ENCODE results near the gene IL1RAPL1.
A peak's percentile ranks its signal among the peaks of the same experiment; 100 is the strongest.

The IL1RAPL1 gene

DNA sequence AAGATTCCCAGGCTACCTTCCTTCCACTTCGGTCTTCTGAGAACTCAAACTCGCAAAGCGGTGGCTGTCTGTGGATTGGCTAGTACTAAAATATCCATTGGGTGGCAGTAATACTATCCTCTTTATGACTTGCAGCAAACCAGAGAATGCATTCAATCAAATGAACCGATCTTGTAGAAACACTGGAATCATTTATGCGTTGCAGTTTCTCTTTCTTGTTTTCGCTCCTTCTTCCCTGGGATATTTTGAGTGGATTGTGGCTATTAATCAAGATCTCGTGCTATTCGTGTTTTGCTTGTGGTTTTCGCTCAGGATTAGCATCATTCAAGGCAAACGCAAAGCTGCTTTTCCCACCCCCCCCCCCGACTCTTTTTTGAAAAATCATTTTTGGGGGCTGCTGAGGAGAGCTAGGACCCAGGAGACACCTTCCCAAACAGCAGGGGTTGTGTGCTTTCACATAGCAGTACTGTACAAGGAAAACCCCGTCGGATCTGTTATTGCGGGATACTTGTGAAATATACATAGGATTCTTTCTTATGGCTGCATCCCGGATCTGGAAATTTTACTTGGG lies at the start of gene IL1RAPL1:
TSS of gene IL1RAPL1 (plus strand) at position 466 of the 571 bp plus-strand sequence.
- DNase-seq, result peak; percentile 79

DNA sequence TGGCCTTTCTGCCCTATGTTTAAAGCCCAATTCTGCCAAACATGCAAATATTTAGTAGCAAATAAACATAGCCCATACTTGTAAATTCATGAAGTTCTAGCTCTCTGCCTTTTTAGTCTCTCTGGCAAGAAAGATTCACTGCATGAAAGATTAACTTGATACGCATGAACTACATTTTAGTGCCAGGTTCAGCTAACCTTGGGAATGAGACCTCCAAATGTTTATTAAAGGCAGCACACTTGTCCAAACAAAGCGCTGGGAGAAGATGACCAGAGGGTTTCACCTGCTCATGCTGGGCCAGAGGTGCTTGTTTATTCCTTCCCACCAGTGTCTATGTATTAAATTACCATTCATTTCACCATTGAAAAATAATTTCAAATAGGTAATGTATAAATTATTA lies 44.5 kb upstream of the IL1RAPL1 start:
- no peak for DNase-seq

DNA sequence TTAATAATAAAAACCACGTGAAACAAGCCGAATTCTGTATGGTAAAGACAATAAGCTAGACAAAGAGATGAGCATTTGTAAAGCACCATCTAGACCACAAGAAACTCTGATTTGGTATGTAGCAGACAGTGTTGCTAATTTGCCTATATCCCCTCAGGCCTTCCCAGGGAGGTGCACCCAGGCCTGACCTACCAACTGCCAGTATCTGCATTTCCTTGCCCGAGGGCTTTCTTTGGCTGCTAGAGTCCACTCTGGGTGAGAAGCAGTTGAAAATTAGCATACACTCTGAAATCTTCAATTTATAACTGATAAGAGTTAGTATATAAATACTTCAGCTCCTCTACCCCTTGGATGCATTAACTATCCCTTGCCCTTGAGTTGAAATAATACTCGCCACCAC lies 37.4 kb upstream of the IL1RAPL1 start:
- no peak for DNase-seq

DNA sequence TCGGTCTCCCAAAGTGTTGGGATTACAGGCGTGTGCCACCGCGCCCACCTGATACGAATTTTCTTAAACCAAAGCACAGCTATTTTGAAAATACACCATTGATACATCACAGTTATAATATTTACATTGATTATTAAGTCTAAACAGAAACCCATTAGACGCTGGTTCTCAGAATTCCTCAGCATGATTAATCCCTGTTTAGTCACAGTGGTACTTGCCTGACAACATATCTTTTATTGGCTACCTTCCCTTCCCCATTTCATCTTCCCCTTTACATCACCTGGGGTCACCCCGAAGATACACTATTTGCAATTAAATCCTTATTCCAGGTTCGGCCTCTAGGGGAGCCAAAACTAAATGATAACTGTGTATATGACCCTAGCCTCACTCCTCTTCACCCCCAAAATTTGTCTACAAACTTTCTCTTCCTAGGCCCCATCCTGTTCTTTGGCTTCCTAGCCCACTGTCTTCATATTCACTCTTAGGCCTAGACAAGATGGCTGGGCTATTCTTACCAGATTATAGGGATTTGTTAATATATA lies 36.8 kb upstream of the IL1RAPL1 start:
- no peak for DNase-seq

DNA sequence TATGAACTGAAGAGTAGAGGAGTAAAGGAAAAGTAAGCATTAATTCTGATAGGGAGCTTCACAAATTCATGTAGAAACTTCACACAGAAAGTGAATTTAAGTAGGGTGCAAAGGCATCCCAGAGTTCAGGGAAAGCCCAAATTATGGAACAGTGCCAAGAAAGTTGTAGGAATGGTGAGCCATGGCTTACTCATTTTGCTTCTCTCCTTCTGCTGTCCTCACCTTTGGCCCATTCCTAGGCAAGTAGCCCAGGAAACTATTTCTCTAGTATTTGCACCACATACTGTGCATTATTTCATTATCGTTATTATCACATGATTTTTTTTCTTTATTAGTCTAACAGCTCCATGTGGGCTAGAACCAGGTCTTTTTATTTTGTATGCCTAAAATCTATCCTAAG lies 34.9 kb upstream of the IL1RAPL1 start:
- no peak for DNase-seq

DNA sequence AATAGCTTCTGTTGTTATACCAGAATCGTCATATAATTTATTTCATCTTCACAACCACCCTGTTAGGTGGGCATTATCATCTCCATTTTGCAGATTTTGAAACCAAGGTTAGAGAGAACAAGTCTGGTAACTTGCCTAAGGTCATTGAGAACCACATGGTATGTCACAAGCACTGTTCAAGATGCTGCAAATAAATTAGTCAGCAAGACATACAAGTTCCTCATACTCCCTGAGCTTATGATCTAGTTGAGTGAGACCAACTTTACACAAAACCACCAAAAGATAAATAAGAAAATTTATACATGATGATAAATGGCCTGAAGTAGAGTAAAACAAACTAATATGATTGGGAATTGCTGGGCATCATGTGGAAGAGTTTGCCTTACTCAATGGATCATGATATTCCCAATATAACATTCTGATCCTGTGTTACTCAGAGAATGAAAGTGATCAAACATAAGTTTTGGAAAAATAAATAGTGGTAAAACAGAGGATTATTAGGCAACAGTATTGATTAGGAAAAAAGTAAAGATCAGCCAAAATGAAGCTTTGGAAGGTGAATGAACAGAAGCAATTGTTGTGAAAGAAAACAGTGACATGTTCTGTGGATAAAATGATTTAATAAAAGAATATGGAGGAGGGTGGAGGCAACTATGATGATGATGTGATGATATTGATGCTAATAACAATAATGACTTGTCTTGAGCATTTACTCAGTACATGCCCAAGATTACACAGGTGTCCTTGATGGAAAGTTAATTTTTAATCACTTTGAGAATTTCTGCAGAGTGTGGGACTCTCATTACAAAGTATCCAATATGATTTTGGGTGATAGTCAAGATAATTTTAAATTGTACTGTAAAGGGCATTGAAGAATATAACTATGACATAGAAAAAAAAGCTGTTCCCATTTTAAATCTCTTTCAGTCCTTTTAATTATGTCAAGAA lies 34.1 kb upstream of the IL1RAPL1 start:
- DNase-seq, result no peak

DNA sequence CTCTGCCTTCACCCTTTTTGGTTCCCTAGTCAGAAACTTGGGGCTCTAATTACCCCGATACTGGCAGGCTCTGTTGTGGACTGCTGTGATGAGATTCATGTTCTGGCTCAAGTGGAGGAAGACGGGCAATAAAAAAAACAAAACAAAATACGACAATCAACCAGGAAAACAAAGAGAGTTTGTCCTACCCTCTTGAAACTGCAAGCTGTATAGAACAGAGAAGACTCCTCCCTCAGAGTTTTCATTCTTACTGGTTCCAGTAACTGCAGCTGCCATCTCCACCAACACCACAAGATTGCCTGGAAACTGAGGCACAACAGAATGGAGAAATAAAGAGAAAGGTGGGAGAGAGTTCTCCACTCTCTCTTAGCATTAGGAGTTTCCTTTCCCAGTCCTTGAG lies 11.1 kb upstream of the IL1RAPL1 start:
- DNase-seq, result no peak

DNA sequence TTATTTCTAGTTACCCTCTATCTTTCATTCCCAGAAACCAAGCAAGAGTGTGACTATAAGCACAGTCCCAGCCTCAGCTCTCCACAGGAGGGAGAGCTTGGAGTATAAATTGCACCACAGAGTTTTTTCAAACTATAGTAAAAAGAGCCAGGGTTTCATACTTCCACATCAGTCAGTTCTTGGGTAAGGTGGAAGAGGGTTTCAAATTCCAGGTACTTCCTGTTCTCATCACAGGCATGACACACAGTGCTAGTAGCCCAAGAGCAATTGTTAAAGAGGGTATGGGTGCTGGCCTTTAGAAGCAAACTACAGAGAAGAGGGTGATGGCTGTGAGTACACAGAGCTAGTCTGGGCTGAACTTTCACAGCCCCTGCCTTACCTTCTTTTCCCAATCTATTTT lies 5.7 kb upstream of the IL1RAPL1 start:
- no peak for DNase-seq

DNA sequence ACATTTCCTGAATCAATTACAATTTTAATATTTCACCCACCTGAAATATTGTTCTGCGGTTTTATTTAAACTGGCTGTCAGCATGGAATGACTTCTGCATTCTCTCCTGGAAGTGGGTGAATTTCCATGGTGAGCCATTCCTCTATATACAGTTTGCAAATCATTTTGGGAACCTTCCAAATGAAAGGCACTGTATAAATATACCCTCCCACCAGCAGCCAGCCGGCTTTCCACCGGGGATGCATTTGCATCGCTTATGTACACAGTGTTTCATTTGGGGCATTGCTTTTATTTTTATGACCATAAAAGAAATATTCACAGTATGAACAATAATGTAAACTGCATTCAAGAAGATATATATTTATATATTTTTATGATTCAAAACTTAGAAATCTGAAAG lies 4.7 kb upstream of the IL1RAPL1 start:
- DNase-seq, result no peak

DNA sequence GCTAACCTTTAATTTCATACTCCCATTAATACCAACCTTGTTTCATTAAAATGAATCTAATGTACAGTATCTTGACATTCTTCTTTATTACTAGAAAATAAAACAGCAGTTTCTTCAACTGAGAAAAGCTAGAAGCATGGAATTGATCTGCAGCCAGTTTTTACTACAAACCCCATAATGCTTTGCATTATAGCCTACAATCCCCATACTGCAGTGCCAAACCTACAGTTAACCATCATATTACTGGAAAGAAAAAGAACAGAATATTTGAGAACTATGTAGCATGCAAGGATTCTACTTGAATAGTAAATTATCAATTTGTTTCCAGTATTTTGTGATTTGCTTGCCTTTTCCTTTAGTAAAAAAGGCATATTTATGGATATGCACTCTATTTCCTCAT lies 3.2 kb upstream of the IL1RAPL1 start:
- no peak for DNase-seq

DNA sequence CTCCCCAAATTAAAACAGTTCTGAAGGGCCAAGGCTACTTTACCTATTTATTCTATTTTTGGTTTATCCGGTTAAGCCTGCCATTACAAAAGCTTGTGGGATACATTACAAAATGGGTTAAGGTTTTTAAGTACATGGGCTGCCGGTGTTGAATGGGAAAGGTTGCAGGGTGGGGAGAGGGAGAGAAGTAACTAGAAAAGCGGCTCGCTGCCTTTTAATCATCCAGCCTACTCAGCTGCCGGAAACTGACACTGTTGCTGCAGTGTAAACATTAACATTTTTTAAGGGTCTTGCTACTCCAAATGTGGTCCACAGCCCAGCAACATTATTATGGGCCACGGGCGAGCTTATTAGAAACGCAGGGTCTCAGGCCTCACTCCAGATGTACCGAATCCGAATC lies 1.5 kb upstream of the IL1RAPL1 start:
- no peak for DNase-seq

DNA sequence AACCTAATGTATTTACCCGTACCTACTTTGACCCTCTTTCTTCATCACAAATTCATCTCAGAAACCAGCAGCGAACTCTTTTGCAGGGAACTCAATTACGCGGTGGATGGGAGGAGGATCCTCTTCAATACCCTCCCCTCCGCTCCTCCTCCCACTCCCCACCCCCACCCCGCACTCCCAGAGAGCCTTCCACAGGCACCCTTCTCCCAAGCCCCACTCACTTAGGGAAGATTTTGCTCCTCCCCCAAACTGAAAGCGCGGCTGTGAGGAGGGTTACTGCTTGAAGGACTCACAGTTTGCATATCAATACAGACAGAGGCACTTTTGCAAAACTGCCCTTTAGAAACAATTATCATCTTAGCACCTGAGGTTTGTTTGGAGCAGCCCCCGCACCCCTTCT lies 960 bp upstream of the IL1RAPL1 start:
- no peak for DNase-seq

DNA sequence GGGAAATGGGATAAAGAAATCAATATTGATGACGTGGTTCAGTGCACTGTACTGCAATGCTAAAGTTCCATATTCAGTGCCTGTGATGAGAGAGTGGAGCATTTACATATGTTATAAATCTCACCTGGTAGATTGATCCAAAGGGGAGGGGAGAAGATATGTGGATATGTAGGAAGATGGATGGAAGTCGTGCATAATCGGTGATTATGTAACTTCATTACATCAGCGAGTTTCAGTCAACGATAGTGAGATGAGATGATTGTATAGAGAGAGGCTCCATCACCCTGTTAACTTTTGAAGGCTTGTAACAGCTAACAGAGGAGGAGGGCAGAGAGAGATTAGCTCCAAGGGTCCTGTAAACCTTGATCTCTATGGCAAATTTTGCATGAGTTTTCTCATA lies 1.8 kb downstream of the IL1RAPL1 start:
- no peak for DNase-seq

DNA sequence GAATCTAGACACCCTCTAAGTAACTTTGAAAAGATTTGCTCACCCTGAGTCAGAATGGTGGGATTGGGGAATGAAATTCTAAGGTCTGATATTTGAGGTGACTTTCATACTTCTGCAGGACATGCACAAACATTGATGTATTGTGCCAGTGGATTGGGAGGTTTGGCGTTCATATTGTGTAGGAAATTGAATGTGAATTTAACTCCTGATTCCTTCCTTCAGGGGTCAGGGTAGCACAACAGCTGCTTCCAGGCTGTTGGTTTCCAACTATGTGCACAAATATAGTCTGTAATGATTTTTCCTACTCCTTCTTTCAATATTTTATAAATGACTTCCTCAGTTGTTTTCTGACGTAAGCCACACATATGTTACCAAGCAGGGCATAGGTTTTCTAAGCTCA lies 3.1 kb downstream of the IL1RAPL1 start:
- no peak for DNase-seq

DNA sequence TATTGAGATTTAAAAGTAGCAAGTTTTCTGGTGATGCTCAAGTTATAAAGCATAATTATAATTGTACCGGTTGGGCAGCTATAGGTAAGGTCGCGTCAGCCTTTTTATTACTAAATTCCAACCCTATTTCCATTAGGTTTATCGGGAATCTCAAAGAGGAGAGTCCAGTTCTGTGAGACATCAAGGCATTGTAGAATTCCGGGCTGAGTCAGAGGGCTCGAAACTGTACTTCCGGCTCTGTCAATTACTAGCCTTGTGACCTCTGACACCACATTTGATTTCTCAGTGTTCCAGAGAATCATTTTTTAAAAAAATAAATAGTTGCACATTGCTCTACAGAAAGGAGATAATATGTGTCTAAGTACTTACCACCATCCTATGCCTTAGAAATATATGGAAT lies 4.3 kb downstream of the IL1RAPL1 start:
- DNase-seq, result no peak

DNA sequence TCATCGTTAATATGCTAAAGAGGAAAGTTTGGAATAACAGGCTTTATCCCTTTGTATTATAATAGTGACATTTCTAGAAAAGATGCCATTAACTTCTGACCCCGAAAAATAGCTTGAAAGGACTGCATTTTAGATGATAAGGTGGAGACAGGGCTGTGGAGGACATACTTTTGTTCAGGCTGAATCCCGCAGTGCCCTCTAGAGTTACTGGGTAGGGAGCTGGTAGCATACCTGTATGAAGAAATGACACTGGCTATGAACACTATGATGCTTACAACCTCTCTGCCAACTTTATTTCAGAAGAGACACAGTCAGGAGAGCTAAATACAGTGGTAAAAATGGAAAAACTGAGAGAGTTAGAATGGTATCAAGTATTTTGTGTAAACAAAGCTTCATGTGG lies 8.1 kb downstream of the IL1RAPL1 start:
- DNase-seq, result no peak

DNA sequence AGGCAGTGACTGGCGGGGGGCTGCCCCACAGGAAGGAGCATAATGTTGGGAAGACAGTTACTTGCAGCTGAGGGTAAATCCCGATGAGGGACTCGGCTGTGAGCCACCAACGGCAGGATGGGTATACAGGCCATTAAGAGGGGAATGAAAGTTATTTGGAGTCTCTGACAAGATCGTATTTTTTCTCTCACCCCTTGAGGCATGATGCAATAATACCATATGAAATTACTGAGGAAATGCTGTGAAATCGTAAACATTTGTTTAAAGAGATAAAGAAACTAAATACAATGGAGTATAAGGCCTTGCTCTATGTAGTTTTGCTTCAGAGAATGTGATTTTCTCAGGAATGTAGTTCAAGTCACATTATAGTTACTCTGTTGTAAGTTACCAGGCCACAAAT lies 12.7 kb downstream of the IL1RAPL1 start:
- DNase-seq, result no peak

DNA sequence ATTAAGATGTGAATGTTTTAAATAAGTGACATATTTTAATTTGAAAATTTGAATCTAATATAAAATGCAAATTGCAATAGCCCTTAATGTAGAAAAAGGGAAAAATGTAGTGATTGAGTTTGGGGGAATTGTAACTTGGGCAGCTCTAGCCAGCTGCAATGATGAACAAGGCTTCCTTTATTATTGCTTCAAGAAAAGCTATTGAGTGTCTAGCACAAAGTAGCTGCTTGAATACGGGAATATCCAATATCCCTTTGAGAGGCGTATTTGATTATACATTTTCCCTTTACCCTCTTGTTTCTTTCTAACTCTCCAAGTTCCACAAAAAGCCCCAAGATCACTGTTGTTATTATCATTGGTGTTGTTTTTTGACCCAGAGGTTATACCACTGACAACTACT lies 21.8 kb downstream of the IL1RAPL1 start:
- DNase-seq, result no peak

DNA sequence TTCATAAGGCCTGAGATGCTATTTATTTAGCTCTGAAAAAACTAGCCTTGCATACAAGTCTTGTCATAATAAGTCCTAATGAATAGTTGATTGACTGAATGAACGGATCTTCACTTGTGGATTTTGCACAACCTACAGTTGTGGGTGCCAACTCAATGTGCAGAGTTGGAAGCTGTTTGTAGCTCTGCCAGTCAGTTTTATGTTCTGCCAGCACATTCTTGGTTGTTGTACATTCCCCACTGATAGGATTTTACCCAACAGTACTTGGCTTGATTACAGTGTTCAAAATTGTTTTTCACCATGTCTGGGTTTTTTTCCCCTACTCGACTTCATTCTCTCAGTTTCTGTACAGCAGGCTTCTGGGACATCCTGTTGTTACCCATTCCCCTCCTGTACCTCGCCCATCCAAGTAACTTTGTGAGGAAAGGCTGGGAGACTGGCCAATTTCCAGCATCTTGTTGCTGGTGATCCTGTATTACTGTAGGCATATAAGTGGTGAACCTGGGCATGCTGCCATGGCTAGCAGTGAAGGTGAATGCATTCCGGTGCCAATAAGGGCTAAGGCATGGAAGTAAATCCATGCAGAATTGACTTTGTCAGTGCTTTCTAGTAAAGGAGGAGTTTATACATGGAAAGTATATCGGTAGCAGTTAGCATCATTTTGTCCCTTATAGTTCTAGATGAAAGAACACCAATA lies 22.8 kb downstream of the IL1RAPL1 start:
- DNase-seq, result no peak

DNA sequence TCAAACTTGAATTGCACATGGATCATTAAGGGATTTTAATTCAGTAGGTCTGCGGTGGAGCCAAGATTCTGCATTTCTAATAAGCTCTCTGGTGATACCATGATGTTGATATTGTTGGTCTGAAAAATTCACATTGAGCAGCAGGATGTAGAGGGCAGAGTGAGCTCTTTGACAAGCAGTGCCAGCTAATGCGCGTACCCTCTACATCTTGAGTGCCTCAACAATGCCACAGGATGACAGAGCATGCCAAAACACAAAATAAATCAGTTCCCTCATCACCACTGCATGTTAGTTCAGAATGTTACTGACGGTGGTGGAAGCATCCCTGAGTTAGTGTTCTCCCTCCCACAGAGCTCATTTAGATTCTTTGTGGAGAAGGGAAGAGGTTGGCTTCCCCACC lies 23.5 kb downstream of the IL1RAPL1 start:
- DNase-seq, result no peak

DNA sequence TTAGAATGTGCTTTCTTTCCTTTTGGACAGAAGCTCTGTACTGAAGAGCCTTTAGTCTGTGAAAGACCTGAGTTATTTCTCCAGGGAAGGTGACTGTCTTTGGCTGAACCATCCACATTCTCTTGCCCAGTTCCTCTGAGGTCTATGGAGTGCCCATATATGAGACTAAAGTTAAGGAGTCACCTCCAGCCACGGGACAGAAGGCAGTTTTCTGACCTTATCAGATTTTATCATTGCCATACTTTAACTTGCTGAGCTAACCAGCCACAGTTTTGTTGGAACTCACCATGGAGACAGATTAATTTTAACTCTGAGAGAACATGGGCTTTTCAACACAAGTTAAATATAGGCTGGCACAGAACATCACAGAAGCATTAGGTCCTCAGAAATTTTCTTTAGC lies 26.3 kb downstream of the IL1RAPL1 start:
- no peak for DNase-seq

DNA sequence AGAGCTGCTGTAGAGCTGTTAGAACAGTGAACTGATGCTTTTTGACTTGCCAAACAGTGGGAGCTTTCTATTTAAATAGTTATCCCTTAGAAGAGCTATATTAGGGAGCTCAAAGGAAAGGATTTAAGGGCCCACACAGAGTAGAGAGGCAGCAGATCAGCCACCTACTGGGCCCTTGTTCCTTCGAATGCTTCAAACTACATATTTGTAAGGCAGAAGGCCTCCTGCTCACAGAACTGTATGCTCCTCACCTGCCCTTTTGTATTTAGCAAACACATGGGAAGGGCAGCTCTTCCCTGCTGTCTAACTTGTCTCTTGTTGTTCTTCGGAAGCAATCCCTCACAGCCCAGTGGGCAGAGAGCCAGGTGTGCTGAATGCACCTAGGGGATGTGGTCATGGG lies 38.0 kb downstream of the IL1RAPL1 start:
- peak; percentile 58 for DNase-seq

DNA sequence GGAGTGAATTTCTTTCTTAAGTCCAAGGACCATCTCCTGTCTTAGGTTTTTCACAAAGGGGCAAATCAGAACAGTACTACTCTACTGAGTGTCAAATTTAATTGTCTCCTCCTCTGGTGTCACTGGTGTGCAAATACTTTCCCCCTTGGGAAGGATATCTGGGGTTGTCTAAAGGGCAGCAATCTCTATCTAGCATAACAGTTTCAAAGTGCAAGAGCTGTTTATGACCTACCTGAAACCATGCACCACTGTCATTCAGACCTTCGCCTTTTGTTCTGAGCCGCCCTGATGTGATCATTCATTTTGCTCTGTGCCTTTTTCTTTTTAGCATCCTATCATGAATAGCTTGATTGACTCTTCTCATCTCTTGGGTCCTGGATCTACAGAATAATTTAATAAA lies 39.3 kb downstream of the IL1RAPL1 start:
- no peak for DNase-seq

DNA sequence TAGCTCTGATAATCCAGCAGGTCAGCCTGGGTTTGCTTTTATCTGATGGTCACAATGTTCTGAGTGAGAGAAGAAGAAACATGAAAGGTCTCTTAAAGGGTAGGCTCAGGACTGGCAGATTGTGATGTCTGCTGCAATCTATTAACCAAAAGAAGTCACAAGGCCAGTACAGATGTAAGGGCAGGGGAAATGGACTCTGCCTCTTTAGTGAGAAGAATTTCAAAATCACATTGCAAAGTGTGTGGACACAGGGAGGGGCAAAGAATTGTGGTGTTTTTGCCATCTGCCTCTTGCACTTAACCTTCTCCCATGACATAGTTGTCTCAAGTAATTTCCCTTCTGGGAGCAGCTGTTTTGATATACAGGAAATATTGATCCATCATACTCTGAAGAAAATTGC lies 40.9 kb downstream of the IL1RAPL1 start:
- DNase-seq, result no peak

All from NCI-H748 treated with DMSO at 0.1 percent for 48 hours (cell line).